ENCODE data around the gene THRB. TPM values are rescaled to one million over a fixed set of nuclear protein-coding genes. Genes with fewer than 3 reads are reported as not detected.

The THRB gene
- total RNA-seq, 1 experiment from 2014 or later = 9.7 TPM

DNA sequence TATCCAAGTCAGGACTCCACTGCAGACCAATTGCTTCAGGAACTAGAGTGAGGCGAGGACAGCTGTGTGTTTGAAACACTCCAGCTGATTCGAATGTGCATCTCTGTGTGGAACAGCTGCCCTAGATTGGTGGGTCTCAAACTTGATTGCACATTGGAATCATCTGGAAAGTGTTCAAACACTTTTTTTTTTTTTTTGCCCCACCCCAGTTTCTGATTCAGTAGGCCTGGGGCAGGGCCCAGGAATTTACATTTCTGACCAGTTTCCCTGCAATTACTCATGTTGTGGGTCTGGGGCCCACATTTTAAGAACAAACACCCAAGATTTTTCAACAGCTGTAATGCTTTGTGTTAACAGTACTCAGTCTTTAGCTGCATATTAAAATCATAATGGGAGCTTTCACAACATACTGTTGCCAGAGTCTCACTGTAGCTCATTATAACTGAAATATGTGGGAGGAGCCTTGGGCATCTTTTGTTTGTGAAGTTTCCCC is 392.9 kb downstream of the THRB start:
- ChIA-PET CTCF (no interaction called here), POLR2A (ENCODE audit: unreplicated experiment) (interaction anchor here (0.7 kb wide), 1 partner anchor 51 kb away, joined by 3 read pairs; no protein-coding TSS in a partner anchor)
- no peaks in the 10 kb centered on the region for H3K9me3 ChIP-seq (ENCODE audit: insufficient read depth, low read depth)
- H3K4me3 ChIP-seq = no peak overlapping the region
- no peaks in the 10 kb centered on the region for H3K79me2 ChIP-seq (ENCODE audit: low read depth)
- DNase-seq = peak in 1 of 2 experiments; percentile 1
- H3K27ac ChIP-seq = no peak overlapping the region
- TF ChIP-seq EZH2 (IDR thresholded peaks at IDR 0.05; ENCODE audit: low read depth) = no peak
- TF ChIP-seq, protein P1, sequence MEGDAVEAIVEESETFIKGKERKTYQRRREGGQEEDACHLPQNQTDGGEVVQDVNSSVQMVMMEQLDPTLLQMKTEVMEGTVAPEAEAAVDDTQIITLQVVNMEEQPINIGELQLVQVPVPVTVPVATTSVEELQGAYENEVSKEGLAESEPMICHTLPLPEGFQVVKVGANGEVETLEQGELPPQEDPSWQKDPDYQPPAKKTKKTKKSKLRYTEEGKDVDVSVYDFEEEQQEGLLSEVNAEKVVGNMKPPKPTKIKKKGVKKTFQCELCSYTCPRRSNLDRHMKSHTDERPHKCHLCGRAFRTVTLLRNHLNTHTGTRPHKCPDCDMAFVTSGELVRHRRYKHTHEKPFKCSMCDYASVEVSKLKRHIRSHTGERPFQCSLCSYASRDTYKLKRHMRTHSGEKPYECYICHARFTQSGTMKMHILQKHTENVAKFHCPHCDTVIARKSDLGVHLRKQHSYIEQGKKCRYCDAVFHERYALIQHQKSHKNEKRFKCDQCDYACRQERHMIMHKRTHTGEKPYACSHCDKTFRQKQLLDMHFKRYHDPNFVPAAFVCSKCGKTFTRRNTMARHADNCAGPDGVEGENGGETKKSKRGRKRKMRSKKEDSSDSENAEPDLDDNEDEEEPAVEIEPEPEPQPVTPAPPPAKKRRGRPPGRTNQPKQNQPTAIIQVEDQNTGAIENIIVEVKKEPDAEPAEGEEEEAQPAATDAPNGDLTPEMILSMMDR (conservative IDR thresholded peaks at IDR 0.05) = no peak
- H3K36me3 ChIP-seq (ENCODE audit: low read depth) = no peaks in the 10 kb centered on the region
- no peaks in the 10 kb centered on the region for H3F3A ChIP-seq (ENCODE audit: insufficient read depth, low read depth)
- no peak overlapping the region for H2AFZ ChIP-seq
- intact Hi-C loops (cut with micrococcal nuclease; ENCODE audit: unreplicated experiment) = no loop called here
- no peaks in the 10 kb centered on the region for H3K4me1 ChIP-seq (replicated peaks; ENCODE audit: insufficient read depth)
- H3K4me2 ChIP-seq = no peak overlapping the region
- no peaks in the 10 kb centered on the region for H3K9me2 ChIP-seq (ENCODE audit: insufficient read depth)
- BruUV-seq (replicated peaks) = no TSS peak
- H4K20me1 ChIP-seq (ENCODE audit: insufficient read depth) = no peaks in the 10 kb centered on the region
- H3K27me3 ChIP-seq (ENCODE audit: insufficient read depth, low read depth) = no peaks in the 10 kb centered on the region

DNA sequence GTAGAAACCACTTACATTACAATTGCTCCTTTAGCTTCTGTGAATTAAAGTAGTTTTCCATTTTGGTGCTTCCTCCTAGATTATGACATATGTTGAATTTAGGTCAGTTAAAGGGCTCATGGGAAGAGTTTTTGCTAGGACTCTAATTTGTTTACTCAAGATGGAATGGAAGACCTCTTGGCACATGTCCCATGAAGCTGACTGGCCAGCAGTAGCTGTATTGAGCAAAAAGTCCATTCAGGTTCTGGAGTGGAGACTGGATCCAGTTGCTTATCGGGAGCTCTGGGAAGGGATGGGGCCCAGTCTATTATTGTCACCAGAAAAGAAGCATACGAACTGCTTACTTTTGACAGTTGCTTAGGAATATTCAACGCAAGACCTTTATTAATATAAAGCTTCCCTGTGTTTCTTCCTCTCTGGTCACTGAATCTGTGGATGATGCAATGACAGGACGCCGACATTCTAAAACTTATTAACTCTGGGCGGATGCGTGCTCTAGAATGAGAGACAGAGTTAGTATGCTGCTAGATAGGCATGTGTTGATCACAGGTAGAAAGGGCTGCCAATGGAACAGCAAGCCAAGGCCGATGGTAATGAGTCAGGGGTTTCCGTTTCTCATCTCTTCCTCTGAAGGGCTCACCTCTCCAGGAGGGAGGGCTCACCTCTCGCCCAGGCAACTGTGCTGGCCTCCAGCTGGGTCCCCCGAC is 393.8 kb downstream of the THRB start:
- Histone ChIP-seq H3K9me2 (ENCODE audit: insufficient read depth) (no peaks in the 10 kb centered on the region), H4K20me1 (ENCODE audit: insufficient read depth) (no peaks in the 10 kb centered on the region), H3K4me1 (replicated peaks; ENCODE audit: insufficient read depth) (no peaks in the 10 kb centered on the region), H3K79me2 (ENCODE audit: low read depth) (no peaks in the 10 kb centered on the region), H3K27me3 (ENCODE audit: insufficient read depth, low read depth) (no peaks in the 10 kb centered on the region), H2AFZ (no peak overlapping the region), H3K36me3 (ENCODE audit: low read depth) (no peaks in the 10 kb centered on the region), H3K9me3 (ENCODE audit: insufficient read depth, low read depth) (no peaks in the 10 kb centered on the region), H3K27ac (no peak overlapping the region), H3K4me3 (no peak overlapping the region), H3K4me2 (no peak overlapping the region), H3F3A (ENCODE audit: insufficient read depth, low read depth) (no peaks in the 10 kb centered on the region)
- intact Hi-C loops (cut with micrococcal nuclease; ENCODE audit: unreplicated experiment) = no loop called here
- BruUV-seq (replicated peaks) = no TSS peak
- ChIA-PET POLR2A (ENCODE audit: unreplicated experiment) (no interaction called here), CTCF (interaction anchor here (0.6 kb wide), 1 partner anchor 8 kb away, joined by 4 read pairs; no protein-coding TSS in a partner anchor)
- no peak for DNase-seq
- TF ChIP-seq, protein P1 (conservative IDR thresholded peaks at IDR 0.05) = no peak
- TF ChIP-seq EZH2 (IDR thresholded peaks at IDR 0.05; ENCODE audit: low read depth) = no peak

DNA sequence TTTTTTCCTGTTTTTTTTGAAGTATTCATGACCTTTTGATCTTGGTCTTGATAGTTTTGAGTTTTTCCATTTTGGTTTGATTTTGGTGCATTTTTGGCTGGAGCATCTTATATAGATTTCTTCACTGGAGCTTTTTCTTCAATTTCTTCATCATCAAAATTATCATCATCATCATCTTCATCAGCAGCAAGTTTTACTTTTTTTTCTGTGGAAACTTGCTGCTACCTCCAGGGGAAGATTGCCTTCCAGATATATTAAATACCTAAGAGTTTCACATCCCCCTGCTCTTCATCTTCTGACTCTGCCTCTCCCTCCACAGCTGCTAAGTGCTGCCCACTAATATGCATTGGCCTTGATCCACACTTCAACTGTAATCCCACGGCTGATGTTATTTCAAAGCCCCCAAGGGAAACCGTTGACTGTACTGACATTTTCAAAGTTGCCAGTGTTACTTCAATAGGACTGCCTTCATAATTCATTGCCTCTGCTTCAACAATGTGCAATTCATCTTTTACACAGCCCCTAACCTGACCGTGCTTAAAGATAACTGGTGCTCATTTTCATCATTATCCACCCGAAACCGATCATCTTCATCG is 397.9 kb downstream of the THRB start:
- POLR2A ChIA-PET (ENCODE audit: unreplicated experiment) = no interaction called here
- no peaks in the 10 kb centered on the region for H3K36me3 ChIP-seq (ENCODE audit: low read depth)
- no peaks in the 10 kb centered on the region for H3K27me3 ChIP-seq (ENCODE audit: insufficient read depth, low read depth)
- H2AFZ ChIP-seq = no peak overlapping the region
- no peaks in the 10 kb centered on the region for H3K4me1 ChIP-seq (replicated peaks; ENCODE audit: insufficient read depth)
- H3K9me3 ChIP-seq (ENCODE audit: insufficient read depth, low read depth) = no peaks in the 10 kb centered on the region
- H3F3A ChIP-seq (ENCODE audit: insufficient read depth, low read depth) = no peaks in the 10 kb centered on the region
- H3K9me2 ChIP-seq (ENCODE audit: insufficient read depth) = no peaks in the 10 kb centered on the region
- intact Hi-C loops (cut with micrococcal nuclease; ENCODE audit: unreplicated experiment) = no loop called here
- no TSS peak for BruUV-seq (replicated peaks)
- no peak for TF ChIP-seq EZH2 (IDR thresholded peaks at IDR 0.05; ENCODE audit: low read depth)
- TF ChIP-seq, protein P1 (conservative IDR thresholded peaks at IDR 0.05) = no peak
- H3K4me2 ChIP-seq = no peak overlapping the region
- CTCF ChIA-PET = no interaction called here
- no peaks in the 10 kb centered on the region for H4K20me1 ChIP-seq (ENCODE audit: insufficient read depth)
- no peaks in the 10 kb centered on the region for H3K79me2 ChIP-seq (ENCODE audit: low read depth)
- H3K4me3 ChIP-seq = no peak overlapping the region
- no peak overlapping the region for H3K27ac ChIP-seq
- no peak for DNase-seq
